IMR-90 (cell line): ENCODE results near the gene ASF1A. TPM values are rescaled to one million over a fixed set of nuclear protein-coding genes. Genes with fewer than 3 reads are reported as not detected.

Experiments
- ATAC-seq: fragments of 200-7000 bp; cut with Tn5 transposase; 2 replicates; pipeline ENCODE4 v1.9.1; 2020; ENCODE audit warnings: low read depth, mild to moderate bottlenecking, moderate library complexity
- BruUV-seq: library from RNA; stranded (reverse); fragments of 400-500 nt; replicated peaks from 2 replicates; lab custom pipeline; 2021; lab: Mats Ljungman, UMichigan
- CTCF ChIA-PET: fragments of 300-600 bp; formaldehyde crosslinking; extraction: SDS; loops from one replicate; lab custom pipeline; 2021; ENCODE audit warnings: antibody characterized with exemption; lab: Yijun Ruan, JAX
- POLR2A ChIA-PET: fragments of 300-600 bp; sonication (Branson Sonifier 250); formaldehyde crosslinking; loops from one replicate; lab custom pipeline; 2022; ENCODE audit warnings: antibody characterized with exemption; ENCODE audit not compliant: unreplicated experiment; lab: Charles Lee
- DNase-seq: peaks from one replicate; pipeline ENCODE4 v3.0.0; 2013
- H2AFZ ChIP-seq: replicated peaks from 2 replicates; pipeline ENCODE3; 2013; ENCODE audit warnings: low read length, mild to moderate bottlenecking; ENCODE audit not compliant: poor library complexity
- H2AK5ac ChIP-seq: 2 replicates; pipeline ENCODE4 v1.6.1; 2013; ENCODE audit warnings: low read depth, low read length, inconsistent platforms
- H2AK9ac ChIP-seq: replicated peaks from 2 replicates; pipeline ENCODE3; 2013; ENCODE audit warnings: mild to moderate bottlenecking, low read depth, low read length, moderate library complexity; ENCODE audit not compliant: poor library complexity
- H2BK120ac ChIP-seq: 2 replicates; pipeline ENCODE4 v1.6.1; 2013; ENCODE audit warnings: low read depth, low read length, inconsistent platforms
- H2BK15ac ChIP-seq: 3 replicates; pipeline ENCODE4 v1.6.1; 2013; ENCODE audit warnings: low read depth, low read length, inconsistent platforms
- H2BK20ac ChIP-seq: 2 replicates; pipeline ENCODE4 v1.6.1; 2013; ENCODE audit warnings: low read depth, mild to moderate bottlenecking, inconsistent platforms, low read length, moderate library complexity
- H2BK5ac ChIP-seq: 2 replicates; pipeline ENCODE4 v1.6.1; 2013; ENCODE audit warnings: mild to moderate bottlenecking, low read depth, low read length, inconsistent platforms; ENCODE audit not compliant: poor library complexity, severe bottlenecking
- H3K14ac ChIP-seq: replicated peaks from 2 replicates; pipeline ENCODE4 v1.6.1; 2013; ENCODE audit warnings: low read depth, low read length, inconsistent platforms
- H3K18ac ChIP-seq: 2 replicates; pipeline ENCODE4 v1.6.1; 2013; ENCODE audit warnings: low read depth, low read length, control low read depth
- H3K23ac ChIP-seq: 2 replicates; pipeline ENCODE4 v1.6.1; 2013; ENCODE audit warnings: low read depth, low read length, inconsistent platforms
- H3K27ac ChIP-seq: 2 replicates; pipeline ENCODE4 v1.5.1; 2013; ENCODE audit warnings: mild to moderate bottlenecking, control low read depth, low read length; ENCODE audit not compliant: insufficient read depth
- H3K27me3 ChIP-seq: 2 replicates; pipeline ENCODE4 v1.6.1; 2013; ENCODE audit warnings: low read length; ENCODE audit not compliant: control insufficient read depth, insufficient read depth
- H3K36me3 ChIP-seq: 2 replicates; pipeline ENCODE4 v1.6.1; 2013; ENCODE audit warnings: low read length, mixed read lengths; ENCODE audit not compliant: control insufficient read depth, insufficient read depth
- H3K4ac ChIP-seq: 2 replicates; pipeline ENCODE4 v1.6.1; 2013; ENCODE audit warnings: low read depth, low read length, inconsistent platforms
- H3K4me1 ChIP-seq: 2 replicates; pipeline ENCODE4 v1.6.1; 2013; ENCODE audit warnings: low read length, mixed read lengths; ENCODE audit not compliant: control insufficient read depth, insufficient read depth
- H3K4me2 ChIP-seq: 2 replicates; pipeline ENCODE4 v1.6.1; 2013; ENCODE audit warnings: low read depth, mild to moderate bottlenecking, control low read depth, low read length, moderate library complexity
- H3K4me3 ChIP-seq: 2 replicates; pipeline ENCODE4 v1.5.1; 2013; ENCODE audit warnings: low read depth, mild to moderate bottlenecking, control low read depth, low read length, moderate library complexity; ENCODE audit not compliant: insufficient read depth
- H3K56ac ChIP-seq: 2 replicates; pipeline ENCODE4 v1.6.1; 2013; ENCODE audit warnings: low read length, inconsistent platforms; ENCODE audit not compliant: insufficient read depth; ENCODE audit errors: extremely low read depth
- H3K79me1 ChIP-seq, 2 experiments: 2 replicates each; pipeline ENCODE4 v1.6.1; 2013; ENCODE audit warnings: low read length in 2 of 2, inconsistent platforms in 1 of 2, low read depth in 1 of 2
- H3K9ac ChIP-seq: 2 replicates; pipeline ENCODE4 v1.6.1; 2013; ENCODE audit warnings: low read depth, low read length, control low read depth
- H3K9me1 ChIP-seq: 2 replicates; pipeline ENCODE4 v1.6.1; 2013; ENCODE audit warnings: low read length, inconsistent platforms; ENCODE audit not compliant: insufficient read depth
- H3K9me3 ChIP-seq: 2 replicates; pipeline ENCODE4 v1.6.1; 2013; ENCODE audit warnings: low read length; ENCODE audit not compliant: control insufficient read depth, insufficient read depth
- H4K20me1 ChIP-seq: 2 replicates; pipeline ENCODE4 v1.6.1; 2013; ENCODE audit warnings: low read length, inconsistent platforms; ENCODE audit not compliant: insufficient read depth
- H4K5ac ChIP-seq: 2 replicates; pipeline ENCODE4 v1.6.1; 2013; ENCODE audit warnings: mild to moderate bottlenecking, low read depth, low read length, control low read depth
- H4K8ac ChIP-seq, 2 experiments: 2 replicates each; pipeline ENCODE4 v1.6.1; 2013; ENCODE audit warnings: low read depth in 2 of 2, low read length in 2 of 2, control low read depth in 1 of 2, inconsistent platforms in 1 of 2
- H4K91ac ChIP-seq: 2 replicates; pipeline ENCODE4 v1.6.1; 2013; ENCODE audit warnings: low read depth, low read length, inconsistent platforms; ENCODE audit not compliant: insufficient read depth
- BHLHE40 ChIP-seq: fragments of 150-350 bp; IDR thresholded peaks from 2 replicates; pipeline ENCODE4 v1.6.1; 2016; ENCODE audit warnings: mild to moderate bottlenecking, low read depth, low read length
- CEBPB ChIP-seq: IDR thresholded peaks from 2 replicates; pipeline ENCODE4 v1.6.1; 2012; ENCODE audit warnings: low read depth, low read length, improper control_type of control experiment
- CHD1 ChIP-seq: IDR thresholded peaks from 2 replicates; pipeline ENCODE4 v1.6.1; 2012; ENCODE audit warnings: low read depth, low read length, improper control_type of control experiment
- FOS ChIP-seq: fragments of 150-350 bp; IDR thresholded peaks from 2 replicates; pipeline ENCODE4 v1.6.1; 2016; ENCODE audit warnings: low read depth, low read length
- MAFK ChIP-seq: IDR thresholded peaks from 2 replicates; pipeline ENCODE4 v1.6.1; 2012; ENCODE audit warnings: low read depth, low read length, improper control_type of control experiment
- MAZ ChIP-seq: IDR thresholded peaks from 2 replicates; pipeline ENCODE4 v1.6.1; 2012; ENCODE audit warnings: low read depth, mild to moderate bottlenecking, low read length, improper control_type of control experiment, moderate library complexity, borderline replicate concordance
- MXI1 ChIP-seq: IDR thresholded peaks from 2 replicates; pipeline ENCODE4 v1.6.1; 2012; ENCODE audit warnings: low read depth, mild to moderate bottlenecking, low read length, moderate library complexity, borderline replicate concordance
- NFE2L2 ChIP-seq: fragments of 150-350 bp; IDR thresholded peaks from 2 replicates; pipeline ENCODE4 v1.6.1; 2016; ENCODE audit warnings: low read depth, mild to moderate bottlenecking, low read length
- POLR2A ChIP-seq: IDR thresholded peaks from 2 replicates; pipeline ENCODE4 v1.6.1; 2012; ENCODE audit warnings: mild to moderate bottlenecking, low read depth, low read length
- RAD21 ChIP-seq: IDR thresholded peaks from 2 replicates; pipeline ENCODE4 v1.6.1; 2012; ENCODE audit warnings: low read length, improper control_type of control experiment
- RCOR1 ChIP-seq: IDR thresholded peaks from 2 replicates; pipeline ENCODE4 v1.6.1; 2012; ENCODE audit warnings: mild to moderate bottlenecking, low read length, improper control_type of control experiment; ENCODE audit not compliant: insufficient replicate concordance
- RFX5 ChIP-seq: IDR thresholded peaks from 2 replicates; pipeline ENCODE4 v1.8.0; 2012; ENCODE audit warnings: low read depth, mild to moderate bottlenecking, low read length, moderate library complexity
- SMC3 ChIP-seq: fragments of 150-350 bp; IDR thresholded peaks from 2 replicates; pipeline ENCODE4 v1.6.1; 2016; ENCODE audit warnings: low read depth, mild to moderate bottlenecking, antibody characterized with exemption, low read length, moderate library complexity
- WGBS, 2 experiments: methylation state at CpG; one replicate each; pipeline versions ENCODE4 v1.1.5 to v1.1.7; 2013; ENCODE audit warnings: missing lambda C conversion rate in 2 of 2; ENCODE audit not compliant: insufficient read length in 1 of 2; ENCODE audit errors: extremely low coverage in 2 of 2; 5-methylcytosine and 5-hydroxymethylcytosine counted together
- dilution Hi-C: fragments of 300-500 bp; cut with HindIII; formaldehyde crosslinking; loops from one replicate; pipeline ENCODE4 v1.14.3; 2018; ENCODE audit warnings: low sequenced_read_pairs; ENCODE audit not compliant: unreplicated experiment
- in situ Hi-C: fragments of 300-500 bp; cut with MboI; formaldehyde crosslinking; loops from 3 replicates; pipeline ENCODE4 v1.14.3; 2019; ENCODE audit warnings: low sequenced_read_pairs, inconsistent platforms, mixed read lengths
- intact Hi-C: fragments of 100-400 bp; cut with micrococcal nuclease; formaldehyde crosslinking; loops from 2 replicates; pipeline ENCODE4 v1.10.0; 2022
- polyA plus RNA-seq, 3 experiments: library from polyadenylated mRNA; depleted of rRNA; stranded (reverse); fragments of >200 nt; gene quantifications; 2 replicates each; pipeline ENCODE4 v1.2.3, GENCODE V29; 2012; ENCODE audit warnings: low replicate concordance in 1 of 3
- total RNA-seq: library from RNA; depleted of rRNA; stranded (reverse); fragments of >200 nt; gene quantifications from 2 replicates; pipeline ENCODE4 v1.2.3, GENCODE V29; 2012
- TF ChIP-seq, protein P1 (sequence below): conservative IDR thresholded peaks from 2 replicates; pipeline ENCODE4 v1.5.1; 2012; ENCODE audit warnings: mild to moderate bottlenecking, low read depth, low read length, improper control_type of control experiment
- TF ChIP-seq, protein P2 (sequence below): fragments of 150-350 bp; IDR thresholded peaks from 2 replicates; pipeline ENCODE4 v1.6.1; 2017; ENCODE audit warnings: mild to moderate bottlenecking, antibody characterized with exemption, low read length, low read depth
- TF ChIP-seq, protein P3 (sequence below): fragments of 150-350 bp; IDR thresholded peaks from 2 replicates; pipeline ENCODE4 v1.6.1; 2016; ENCODE audit warnings: low read depth, mild to moderate bottlenecking, low read length, moderate library complexity, borderline replicate concordance

The ASF1A gene
- total and polyA plus RNA-seq, 2 of the 4 experiments (the other 2 are of a cell fraction), result 10.1 to 11.1 TPM

DNA sequence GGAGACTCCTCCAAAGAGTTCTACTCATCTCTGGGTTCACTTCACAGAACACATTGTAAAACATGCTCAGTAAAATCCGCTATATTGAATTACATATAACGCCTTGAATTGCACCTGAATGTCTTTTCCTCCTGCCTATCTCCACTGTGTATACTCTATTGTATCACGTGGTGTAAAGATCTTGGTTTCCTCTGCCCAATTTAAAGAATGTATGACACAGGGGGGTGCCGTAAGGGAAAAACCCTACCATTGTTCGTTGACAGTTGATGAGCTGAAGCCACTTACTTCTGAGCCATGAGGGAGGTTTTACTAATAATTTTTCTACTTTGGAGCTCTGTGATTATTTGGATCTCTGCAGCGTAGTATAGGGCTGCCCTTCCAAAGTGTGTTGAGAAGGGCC, 6.0 kb downstream of the ASF1A start:
- H3K9me3 ChIP-seq, result no peaks in the 10 kb centered on the region
- H4K20me1 ChIP-seq, result no peaks in the 10 kb centered on the region
- no CpG with 5 or more reads among the region's 6 CpGs for WGBS, 2 experiments
- in situ Hi-C loops, result no loop called here
- ChIA-PET POLR2A (interaction anchor here (0.6 kb wide), 1 partner anchor 12 kb away, joined by 3 read pairs; no protein-coding TSS in a partner anchor), CTCF (no interaction called here)
- no peak overlapping the region for H2BK15ac ChIP-seq
- H3K79me1 ChIP-seq, result peaks cover 36 to 54% of the 10 kb centered on the region in 2 experiments
- H2BK20ac ChIP-seq, result no peak overlapping the region
- H3K4ac ChIP-seq, result no peak overlapping the region
- TF ChIP-seq CEBPB, result no peak
- no peak for TF ChIP-seq POLR2A
- TF ChIP-seq RAD21, result no peak
- TF ChIP-seq, protein P1, sequence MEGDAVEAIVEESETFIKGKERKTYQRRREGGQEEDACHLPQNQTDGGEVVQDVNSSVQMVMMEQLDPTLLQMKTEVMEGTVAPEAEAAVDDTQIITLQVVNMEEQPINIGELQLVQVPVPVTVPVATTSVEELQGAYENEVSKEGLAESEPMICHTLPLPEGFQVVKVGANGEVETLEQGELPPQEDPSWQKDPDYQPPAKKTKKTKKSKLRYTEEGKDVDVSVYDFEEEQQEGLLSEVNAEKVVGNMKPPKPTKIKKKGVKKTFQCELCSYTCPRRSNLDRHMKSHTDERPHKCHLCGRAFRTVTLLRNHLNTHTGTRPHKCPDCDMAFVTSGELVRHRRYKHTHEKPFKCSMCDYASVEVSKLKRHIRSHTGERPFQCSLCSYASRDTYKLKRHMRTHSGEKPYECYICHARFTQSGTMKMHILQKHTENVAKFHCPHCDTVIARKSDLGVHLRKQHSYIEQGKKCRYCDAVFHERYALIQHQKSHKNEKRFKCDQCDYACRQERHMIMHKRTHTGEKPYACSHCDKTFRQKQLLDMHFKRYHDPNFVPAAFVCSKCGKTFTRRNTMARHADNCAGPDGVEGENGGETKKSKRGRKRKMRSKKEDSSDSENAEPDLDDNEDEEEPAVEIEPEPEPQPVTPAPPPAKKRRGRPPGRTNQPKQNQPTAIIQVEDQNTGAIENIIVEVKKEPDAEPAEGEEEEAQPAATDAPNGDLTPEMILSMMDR, result no peak
- no peak for TF ChIP-seq MAFK
- TF ChIP-seq, protein P2, sequence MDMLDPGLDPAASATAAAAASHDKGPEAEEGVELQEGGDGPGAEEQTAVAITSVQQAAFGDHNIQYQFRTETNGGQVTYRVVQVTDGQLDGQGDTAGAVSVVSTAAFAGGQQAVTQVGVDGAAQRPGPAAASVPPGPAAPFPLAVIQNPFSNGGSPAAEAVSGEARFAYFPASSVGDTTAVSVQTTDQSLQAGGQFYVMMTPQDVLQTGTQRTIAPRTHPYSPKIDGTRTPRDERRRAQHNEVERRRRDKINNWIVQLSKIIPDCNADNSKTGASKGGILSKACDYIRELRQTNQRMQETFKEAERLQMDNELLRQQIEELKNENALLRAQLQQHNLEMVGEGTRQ, result no peak
- TF ChIP-seq RFX5, result no peak
- no peak for TF ChIP-seq BHLHE40
- TF ChIP-seq CHD1, result no peak
- no peak for TF ChIP-seq SMC3
- no peak for TF ChIP-seq RCOR1
- TF ChIP-seq MXI1, result no peak
- no peak for TF ChIP-seq NFE2L2
- TF ChIP-seq, protein P3, sequence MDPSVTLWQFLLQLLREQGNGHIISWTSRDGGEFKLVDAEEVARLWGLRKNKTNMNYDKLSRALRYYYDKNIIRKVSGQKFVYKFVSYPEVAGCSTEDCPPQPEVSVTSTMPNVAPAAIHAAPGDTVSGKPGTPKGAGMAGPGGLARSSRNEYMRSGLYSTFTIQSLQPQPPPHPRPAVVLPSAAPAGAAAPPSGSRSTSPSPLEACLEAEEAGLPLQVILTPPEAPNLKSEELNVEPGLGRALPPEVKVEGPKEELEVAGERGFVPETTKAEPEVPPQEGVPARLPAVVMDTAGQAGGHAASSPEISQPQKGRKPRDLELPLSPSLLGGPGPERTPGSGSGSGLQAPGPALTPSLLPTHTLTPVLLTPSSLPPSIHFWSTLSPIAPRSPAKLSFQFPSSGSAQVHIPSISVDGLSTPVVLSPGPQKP, result no peak
- no peak for TF ChIP-seq FOS
- no peak for TF ChIP-seq MAZ
- ATAC-seq, result no peak
- DNase-seq, result no peak
- intact Hi-C loops, result loop anchor here (5.0 to 10.0 kb wide), 2 partner anchors 345 to 618 kb away; no protein-coding TSS in a partner anchor
- no TSS peak for BruUV-seq
- H3K27me3 ChIP-seq, result no peaks in the 10 kb centered on the region
- no peak overlapping the region for H2AFZ ChIP-seq
- no peak overlapping the region for H3K4me2 ChIP-seq
- H3K14ac ChIP-seq, result no peak overlapping the region
- H3K23ac ChIP-seq, result no peak overlapping the region
- dilution Hi-C loops, result no loop called here
- no peak overlapping the region for H3K27ac ChIP-seq
- no peak overlapping the region for H2AK9ac ChIP-seq
- no peak overlapping the region for H3K9ac ChIP-seq
- H4K8ac ChIP-seq, result no peak overlapping the region
- H2BK120ac ChIP-seq, result no peak overlapping the region
- peaks cover 9% of the 10 kb centered on the region for H3K36me3 ChIP-seq
- H4K91ac ChIP-seq, result no peak overlapping the region
- no peak overlapping the region for H3K18ac ChIP-seq
- no peak overlapping the region for H2AK5ac ChIP-seq
- peaks cover 8% of the 10 kb centered on the region; the same call in 1 of the 2 replicates for H3K9me1 ChIP-seq
- no peak overlapping the region for H3K4me3 ChIP-seq
- H3K4me1 ChIP-seq, result no peaks in the 10 kb centered on the region
- H4K5ac ChIP-seq, result no peak overlapping the region
- no peak overlapping the region for H2BK5ac ChIP-seq
- H3K56ac ChIP-seq, result no peak overlapping the region
